Measurements from ENCODE around the gene SAPCD2.

- TF ChIP-seq POLR2A (IDR thresholded peaks at IDR 0.05; ENCODE audit: low read depth), result no peak
- TF ChIP-seq CTCF (IDR thresholded peaks at IDR 0.05), result no peak
- no peak for TF ChIP-seq EP300 (IDR thresholded peaks at IDR 0.05)
These were observed 19.0 kb upstream of the SAPCD2 start for GRCh38 chr9:137089232-137089947.
